HG03439 (cell line): ENCODE results near the gene FUT1.
"Not testable (repeated sequence)": the region's sequence is repeated elsewhere in the genome, so short reads cannot be mapped to it uniquely, and the experiment has no call there.

Experiments
- ATAC-seq: cut with Tn5 transposase; IDR thresholded peaks from one replicate; pipeline ENCODE4 v1.9.1; 2021; ENCODE audit warnings: mild to moderate bottlenecking, moderate library complexity; ENCODE audit not compliant: unreplicated experiment

FUT1 gene

GRCh38 chr19:48768994-48769713 lies 16.7 kb upstream of the FUT1 start:
- ATAC-seq, result no peak

GRCh38 chr19:48768171-48768753 lies 15.8 kb upstream of the FUT1 start:
- ATAC-seq, result not testable (repeated sequence)

GRCh38 chr19:48765816-48766215 lies 13.4 kb upstream of the FUT1 start:
- not testable (repeated sequence) for ATAC-seq

- no peak for ATAC-seq
Measured at GRCh38 chr19:48760504-48761205, 8.2 kb upstream of the FUT1 start.

- no peak for ATAC-seq
Measured at GRCh38 chr19:48757741-48758144, 5.3 kb upstream of the FUT1 start.

- ATAC-seq, result no peak
Measured at GRCh38 chr19:48757089-48757675, 4.7 kb upstream of the FUT1 start.

GRCh38 chr19:48756686-48757085 lies 4.2 kb upstream of the FUT1 start:
- no peak for ATAC-seq

GRCh38 chr19:48756212-48756611 lies 3.8 kb upstream of the FUT1 start:
- ATAC-seq, result no peak

- ATAC-seq, result no peak
Measured at GRCh38 chr19:48755787-48756186, 3.3 kb upstream of the FUT1 start.

GRCh38 chr19:48755084-48755641 lies 2.7 kb upstream of the FUT1 start, which contains the start of gene FGF21:
Gene FGF21, plus strand, starts transcription at chr19:48755524. Its CDS starts 713 bp downstream, at chr19:48756237.
- no peak for ATAC-seq

- no peak for ATAC-seq
Measured at GRCh38 chr19:48751845-48752495, 471 bp downstream of the FUT1 start.

- ATAC-seq, result no peak
Measured at GRCh38 chr19:48750771-48751504, 1.5 kb downstream of the FUT1 start.

GRCh38 chr19:48750351-48750750 lies 2.1 kb downstream of the FUT1 start:
- no peak for ATAC-seq

GRCh38 chr19:48749571-48750198 lies 2.8 kb downstream of the FUT1 start:
- no peak for ATAC-seq

GRCh38 chr19:48746738-48747575 lies 5.5 kb downstream of the FUT1 start, which contains the start of gene IZUMO1:
Gene IZUMO1, minus strand, starts transcription at chr19:48746909. Its CDS starts 1,050 bp downstream, at chr19:48745859.
- ATAC-seq, result no peak

- ATAC-seq, result no peak
Measured at GRCh38 chr19:48746110-48746509, 6.3 kb downstream of the FUT1 start.

GRCh38 chr19:48745208-48745995 lies 7.0 kb downstream of the FUT1 start:
- ATAC-seq, result no peak

- ATAC-seq, result no peak
Measured at GRCh38 chr19:48742096-48742495, 10.3 kb downstream of the FUT1 start.
